Measurements from ENCODE around the gene EEF2.

Gene EEF2

DNA sequence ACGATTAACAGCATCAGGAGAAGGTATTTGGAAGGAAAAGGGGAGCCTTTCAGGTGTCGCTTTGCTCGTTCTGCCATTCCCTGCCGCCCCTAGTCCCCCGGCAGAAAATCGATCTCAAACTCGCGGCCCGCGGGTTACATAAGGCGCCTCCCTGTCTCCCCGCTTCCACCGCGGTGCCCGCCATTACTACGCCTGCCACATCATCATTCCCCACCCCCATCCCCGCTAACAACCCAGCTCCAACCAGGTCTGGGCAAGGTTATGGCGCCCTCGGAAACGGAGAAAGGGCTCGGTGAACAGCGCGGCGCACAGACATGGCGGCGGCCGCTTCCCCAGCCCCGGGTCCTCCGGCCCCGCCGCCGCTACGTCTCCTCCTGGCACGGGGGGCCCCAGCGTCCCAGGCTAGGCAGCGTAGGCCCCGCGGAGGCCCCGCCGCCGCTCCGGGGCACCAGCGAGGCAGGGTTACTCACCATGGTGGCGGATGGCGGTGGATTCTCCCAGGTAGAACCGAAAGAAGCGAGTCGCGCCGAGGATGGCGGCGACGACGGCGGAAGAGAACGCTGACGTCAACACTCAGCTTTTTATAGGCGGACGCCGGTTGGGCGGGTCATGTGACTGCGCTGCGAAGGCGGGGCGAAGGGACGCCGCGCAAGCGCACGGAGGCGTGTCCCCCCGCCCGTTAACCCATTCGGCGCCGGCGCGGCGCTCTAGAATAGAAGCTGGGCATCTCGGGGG lies at the start of gene EEF2:
TSS of gene EEF2 (minus strand) at position 556 of the 735 bp plus-strand sequence. CDS start at position 473, 83 bp downstream.
- DNase-seq = peak; percentile 97

GRCh38 chr19:4034048-4035017 lies 49.1 kb upstream of the EEF2 start:
- DNase-seq = no peak

GRCh38 chr19:4033028-4033956 lies 48.0 kb upstream of the EEF2 start:
- DNase-seq = no peak

DNA sequence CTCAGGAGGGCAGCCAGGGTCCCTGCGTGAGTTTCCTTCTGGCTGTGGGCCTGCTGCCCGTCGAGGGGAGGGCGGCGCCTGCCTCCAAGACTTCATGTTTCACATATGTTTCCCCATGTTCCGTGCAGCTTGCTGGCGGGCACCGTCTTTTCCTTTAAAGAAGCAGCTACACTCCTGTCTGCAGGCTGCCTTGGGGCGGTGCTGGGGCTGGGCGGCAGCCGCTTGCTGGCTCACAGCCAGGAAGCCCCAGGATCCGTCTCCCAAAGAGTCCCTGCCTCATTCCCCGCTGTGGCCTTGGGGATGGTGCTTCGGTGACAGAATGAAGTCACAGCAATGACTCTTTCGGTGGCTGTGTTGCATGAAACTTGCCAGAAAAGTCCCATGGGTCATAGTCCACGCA lies 47.2 kb upstream of the EEF2 start:
- DNase-seq = peak; percentile 45

GRCh38 chr19:4031420-4031819 lies 46.2 kb upstream of the EEF2 start:
- DNase-seq = no peak

GRCh38 chr19:4030981-4031380 lies 45.7 kb upstream of the EEF2 start:
- DNase-seq = no peak

DNA sequence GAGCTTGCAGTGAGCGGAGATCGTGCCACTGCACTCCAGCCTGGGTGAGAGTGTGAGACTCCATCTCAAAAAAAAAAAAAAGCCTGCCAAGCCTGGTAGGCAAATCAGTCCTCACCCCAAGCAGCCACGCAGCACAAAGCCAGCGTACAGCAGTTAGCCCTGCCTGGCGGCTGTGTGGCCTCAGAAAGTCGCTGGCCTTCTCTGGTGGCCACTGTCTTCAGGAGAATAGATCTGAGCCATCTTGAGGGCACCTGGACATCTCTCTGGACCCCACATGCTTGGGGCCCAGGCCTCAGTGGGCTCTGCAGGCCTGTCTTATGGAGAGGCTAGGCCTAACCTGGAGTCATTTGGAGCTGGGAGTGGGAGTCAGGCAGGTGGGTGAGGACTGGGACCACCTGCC lies 45.3 kb upstream of the EEF2 start:
- DNase-seq = no peak

DNA sequence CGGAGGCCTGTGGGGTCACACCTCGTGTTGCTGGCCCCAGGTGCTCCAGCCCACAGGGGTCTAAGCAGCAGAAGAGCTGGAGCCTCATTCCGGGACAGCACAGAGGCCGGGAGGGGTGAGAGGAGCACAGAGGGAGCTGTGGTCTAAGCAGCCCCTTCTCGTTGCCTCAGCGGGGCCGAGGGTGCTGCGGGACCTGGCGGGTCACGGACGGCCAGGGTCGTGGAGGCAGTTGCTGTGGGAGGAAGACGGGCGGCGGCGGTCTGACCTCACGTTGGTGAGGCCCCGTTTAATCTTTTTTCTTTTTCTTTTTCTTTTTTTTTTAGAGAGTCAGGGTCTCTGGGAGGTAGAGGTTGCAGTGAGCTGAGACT lies 44.0 kb upstream of the EEF2 start:
- no peak for DNase-seq

DNA sequence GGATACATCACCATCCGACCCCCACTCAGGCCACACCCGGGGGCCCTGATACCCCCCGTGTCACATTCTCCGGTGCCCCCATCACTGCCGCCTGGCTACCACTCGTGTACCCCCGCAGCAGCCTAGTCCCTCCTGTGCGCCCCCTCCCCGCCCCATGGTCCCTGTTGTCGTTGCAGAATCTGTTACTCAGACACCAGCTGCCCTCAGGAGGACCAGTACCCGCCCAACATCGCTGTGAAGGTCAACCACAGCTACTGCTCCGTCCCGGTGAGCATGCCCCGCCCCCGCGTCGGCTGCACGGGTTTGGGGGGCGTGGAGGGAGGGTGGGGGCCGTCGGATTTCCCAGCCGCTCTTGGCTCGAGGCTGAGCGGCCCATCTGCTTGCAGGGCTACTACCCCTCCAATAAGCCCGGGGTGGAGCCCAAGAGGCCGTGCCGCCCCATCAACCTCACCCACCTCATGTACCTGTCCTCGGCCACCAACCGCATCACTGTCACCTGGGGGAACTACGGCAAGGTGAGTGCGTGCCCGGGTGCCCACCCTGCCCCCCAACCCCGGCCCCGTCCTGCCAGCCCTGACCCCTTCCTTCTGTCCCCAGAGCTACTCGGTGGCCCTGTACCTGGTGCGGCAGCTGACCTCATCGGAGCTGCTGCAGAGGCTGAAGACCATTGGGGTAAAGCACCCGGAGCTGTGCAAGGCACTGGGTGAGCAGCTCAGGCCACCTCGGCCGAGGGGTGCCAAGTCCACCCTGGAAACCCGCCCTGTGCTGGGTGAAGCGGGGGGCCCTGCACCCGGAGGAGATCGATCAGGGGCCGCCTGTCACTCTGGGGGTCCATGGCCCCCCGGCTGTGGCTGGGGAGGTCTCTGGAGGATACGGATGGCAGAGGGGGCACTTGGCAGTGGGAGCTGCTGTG lies 43.3 kb upstream of the EEF2 start:
- DNase-seq = no peak

- DNase-seq = no peak
Observed at GRCh38 chr19:4027146-4027545, 41.9 kb upstream of the EEF2 start.

- DNase-seq = no peak
Observed at GRCh38 chr19:4025317-4025716, 40.1 kb upstream of the EEF2 start.

DNA sequence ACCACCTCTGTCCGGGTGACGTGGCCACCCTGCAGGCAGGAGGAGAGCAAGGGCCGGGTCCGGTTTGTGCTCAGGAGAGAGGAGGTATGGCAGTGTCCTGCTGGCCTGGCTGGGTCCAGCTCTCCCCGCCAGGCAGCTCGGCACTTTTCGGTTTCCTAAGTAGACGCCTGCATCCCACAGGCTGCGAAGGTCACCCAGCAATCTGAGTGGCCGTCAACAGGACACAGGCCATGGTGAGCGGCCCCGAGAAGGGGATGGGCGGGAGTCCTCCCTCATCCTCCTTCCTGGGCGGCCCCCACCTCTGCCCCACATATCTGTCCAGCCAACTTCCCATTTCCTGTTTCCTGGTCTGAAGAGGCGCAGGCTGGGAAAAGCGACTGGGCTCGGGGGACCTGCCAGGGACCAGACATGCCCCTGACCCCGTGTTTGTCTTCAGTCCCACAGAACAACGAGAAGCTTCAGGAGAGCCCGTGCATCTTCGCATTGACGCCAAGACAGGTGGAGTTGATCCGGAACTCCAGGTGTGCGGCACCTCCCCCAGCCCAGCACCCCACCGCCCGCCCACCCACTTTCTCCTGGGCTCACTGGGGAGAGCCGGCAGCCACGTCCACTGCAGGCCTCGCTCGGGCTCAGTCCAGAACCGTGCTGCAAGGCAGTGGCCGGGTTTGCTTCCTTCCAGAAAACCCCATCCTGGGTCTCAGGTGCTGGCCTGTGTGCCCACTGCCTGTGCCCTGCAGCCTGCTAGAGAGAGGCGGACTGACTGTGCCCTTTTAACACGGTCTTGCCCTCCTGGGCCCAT lies 38.5 kb upstream of the EEF2 start:
- no peak for DNase-seq

- no peak for DNase-seq
Observed at GRCh38 chr19:4019578-4019977, 34.3 kb upstream of the EEF2 start.

DNA sequence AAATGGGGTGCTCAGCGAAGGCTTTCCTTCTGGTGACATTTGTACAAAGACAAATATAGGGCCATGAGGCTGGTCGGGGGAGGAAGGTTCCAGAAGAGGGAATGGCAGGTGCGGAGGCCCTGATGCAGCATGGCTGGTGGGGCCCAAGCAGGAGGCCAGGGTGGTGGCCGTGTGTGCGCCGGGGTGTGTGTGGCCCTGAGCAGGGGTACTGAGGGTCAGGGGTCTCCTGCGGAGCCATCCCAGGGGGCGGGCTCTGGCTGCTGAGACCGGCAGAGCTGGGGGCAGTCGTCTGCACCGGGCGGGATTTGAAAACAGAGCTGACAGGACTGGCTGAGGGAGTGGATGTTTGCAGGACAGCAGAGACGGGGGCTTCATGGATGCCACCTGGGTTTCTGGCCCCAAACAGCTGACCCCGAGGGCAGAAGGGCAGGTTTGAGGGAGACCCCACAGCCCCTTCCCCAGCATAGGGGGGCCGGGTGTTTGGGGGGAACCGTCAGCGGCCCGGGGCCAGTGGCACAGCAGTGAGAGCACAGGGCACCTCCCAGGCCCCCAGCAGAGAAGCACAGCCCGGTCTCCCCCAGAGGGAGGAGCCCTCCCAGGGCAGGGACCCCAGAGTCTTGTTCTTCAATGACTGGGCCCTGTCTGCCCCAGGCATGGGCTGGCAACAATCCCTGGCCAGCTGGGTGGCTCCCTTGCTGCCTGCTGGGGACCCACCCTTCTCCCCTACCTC lies 33.7 kb upstream of the EEF2 start:
- DNase-seq = no peak

GRCh38 chr19:4018140-4018613 lies 32.9 kb upstream of the EEF2 start:
- no peak for DNase-seq

DNA sequence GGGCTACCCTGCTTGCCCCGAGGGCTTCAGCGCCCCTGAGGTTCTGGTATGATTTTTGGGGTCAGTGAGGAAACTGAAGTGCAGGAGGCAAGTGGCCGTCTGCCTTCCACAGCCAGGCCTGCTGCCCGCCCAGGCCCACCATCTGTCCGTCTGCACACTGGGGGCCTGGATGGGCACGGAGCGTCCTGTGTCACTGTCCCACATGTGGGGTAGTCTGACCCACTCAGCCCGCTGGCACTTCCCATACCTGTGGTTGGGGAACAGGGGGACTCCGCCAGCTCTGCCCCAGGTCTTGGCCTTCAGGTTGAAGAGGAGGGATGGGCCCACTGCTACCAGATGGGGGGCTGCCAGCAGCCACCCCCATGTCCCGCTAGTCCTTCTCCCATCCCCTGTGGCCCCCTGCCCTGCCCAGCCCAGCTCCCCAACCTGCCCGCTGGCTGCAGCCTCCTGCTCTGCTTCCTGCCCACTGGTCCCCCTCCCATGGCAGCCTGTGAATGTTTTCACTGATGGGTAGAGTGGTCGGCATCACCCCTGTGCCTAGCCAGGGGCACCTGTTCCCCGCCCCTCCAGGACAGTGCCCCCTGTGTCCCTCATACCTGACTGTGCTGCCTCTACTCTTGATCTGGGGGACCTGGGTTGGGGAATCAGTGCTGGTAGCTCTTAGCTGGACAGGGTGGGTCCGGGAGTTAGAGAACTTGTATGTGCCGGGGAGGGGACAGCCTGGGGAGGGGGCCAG lies 31.8 kb upstream of the EEF2 start:
- no peak for DNase-seq

DNA sequence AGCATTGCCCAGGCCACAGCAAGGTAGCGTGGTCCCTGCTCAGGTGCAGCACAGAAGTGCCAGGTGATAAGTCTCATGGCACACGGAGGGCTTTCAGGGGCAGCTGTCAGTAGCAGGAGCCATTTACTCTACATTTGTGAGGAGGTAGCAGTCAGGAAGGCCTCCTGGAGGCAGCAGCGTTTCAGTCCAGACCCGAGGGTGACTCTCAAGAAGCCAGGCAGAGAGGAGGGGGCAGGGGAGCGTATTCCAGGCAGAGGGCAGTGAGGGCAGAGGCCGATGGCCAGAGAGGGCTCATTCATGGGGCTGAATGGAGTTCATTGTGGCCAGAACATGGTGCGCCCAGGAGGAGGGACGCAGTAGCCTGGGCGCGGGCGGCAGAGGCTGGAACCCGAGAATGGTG lies 31.2 kb upstream of the EEF2 start:
- no peak for DNase-seq

GRCh38 chr19:4015705-4016402 lies 30.6 kb upstream of the EEF2 start:
- DNase-seq = no peak
